IMR-90 (cell line): ENCODE results near the gene WDR17. TPM values are rescaled to one million over a fixed set of nuclear protein-coding genes. Genes with fewer than 3 reads are reported as not detected.

Experiments
- ATAC-seq: fragments of 200-7000 bp; cut with Tn5 transposase; 2 replicates; pipeline ENCODE4 v1.9.1; 2020; ENCODE audit warnings: low read depth, mild to moderate bottlenecking, moderate library complexity
- BruUV-seq: library from RNA; stranded (reverse); fragments of 400-500 nt; replicated peaks from 2 replicates; lab custom pipeline; 2021; lab: Mats Ljungman, UMichigan
- CTCF ChIA-PET: fragments of 300-600 bp; formaldehyde crosslinking; extraction: SDS; loops from one replicate; lab custom pipeline; 2021; ENCODE audit warnings: antibody characterized with exemption; lab: Yijun Ruan, JAX
- POLR2A ChIA-PET: fragments of 300-600 bp; sonication (Branson Sonifier 250); formaldehyde crosslinking; loops from one replicate; lab custom pipeline; 2022; ENCODE audit warnings: antibody characterized with exemption; ENCODE audit not compliant: unreplicated experiment; lab: Charles Lee
- DNase-seq: peaks from one replicate; pipeline ENCODE4 v3.0.0; 2013
- H2AFZ ChIP-seq: replicated peaks from 2 replicates; pipeline ENCODE3; 2013; ENCODE audit warnings: low read length, mild to moderate bottlenecking; ENCODE audit not compliant: poor library complexity
- H2AK5ac ChIP-seq: 2 replicates; pipeline ENCODE4 v1.6.1; 2013; ENCODE audit warnings: low read depth, low read length, inconsistent platforms
- H2AK9ac ChIP-seq: replicated peaks from 2 replicates; pipeline ENCODE3; 2013; ENCODE audit warnings: mild to moderate bottlenecking, low read depth, low read length, moderate library complexity; ENCODE audit not compliant: poor library complexity
- H2BK120ac ChIP-seq: 2 replicates; pipeline ENCODE4 v1.6.1; 2013; ENCODE audit warnings: low read depth, low read length, inconsistent platforms
- H2BK15ac ChIP-seq: 3 replicates; pipeline ENCODE4 v1.6.1; 2013; ENCODE audit warnings: low read depth, low read length, inconsistent platforms
- H2BK20ac ChIP-seq: 2 replicates; pipeline ENCODE4 v1.6.1; 2013; ENCODE audit warnings: low read depth, mild to moderate bottlenecking, inconsistent platforms, low read length, moderate library complexity
- H2BK5ac ChIP-seq: 2 replicates; pipeline ENCODE4 v1.6.1; 2013; ENCODE audit warnings: mild to moderate bottlenecking, low read depth, low read length, inconsistent platforms; ENCODE audit not compliant: poor library complexity, severe bottlenecking
- H3K14ac ChIP-seq: replicated peaks from 2 replicates; pipeline ENCODE4 v1.6.1; 2013; ENCODE audit warnings: low read depth, low read length, inconsistent platforms
- H3K18ac ChIP-seq: 2 replicates; pipeline ENCODE4 v1.6.1; 2013; ENCODE audit warnings: low read depth, low read length, control low read depth
- H3K23ac ChIP-seq: 2 replicates; pipeline ENCODE4 v1.6.1; 2013; ENCODE audit warnings: low read depth, low read length, inconsistent platforms
- H3K27ac ChIP-seq: 2 replicates; pipeline ENCODE4 v1.5.1; 2013; ENCODE audit warnings: mild to moderate bottlenecking, control low read depth, low read length; ENCODE audit not compliant: insufficient read depth
- H3K27me3 ChIP-seq: 2 replicates; pipeline ENCODE4 v1.6.1; 2013; ENCODE audit warnings: low read length; ENCODE audit not compliant: control insufficient read depth, insufficient read depth
- H3K36me3 ChIP-seq: 2 replicates; pipeline ENCODE4 v1.6.1; 2013; ENCODE audit warnings: low read length, mixed read lengths; ENCODE audit not compliant: control insufficient read depth, insufficient read depth
- H3K4ac ChIP-seq: 2 replicates; pipeline ENCODE4 v1.6.1; 2013; ENCODE audit warnings: low read depth, low read length, inconsistent platforms
- H3K4me1 ChIP-seq: 2 replicates; pipeline ENCODE4 v1.6.1; 2013; ENCODE audit warnings: low read length, mixed read lengths; ENCODE audit not compliant: control insufficient read depth, insufficient read depth
- H3K4me2 ChIP-seq: 2 replicates; pipeline ENCODE4 v1.6.1; 2013; ENCODE audit warnings: low read depth, mild to moderate bottlenecking, control low read depth, low read length, moderate library complexity
- H3K4me3 ChIP-seq: 2 replicates; pipeline ENCODE4 v1.5.1; 2013; ENCODE audit warnings: low read depth, mild to moderate bottlenecking, control low read depth, low read length, moderate library complexity; ENCODE audit not compliant: insufficient read depth
- H3K56ac ChIP-seq: 2 replicates; pipeline ENCODE4 v1.6.1; 2013; ENCODE audit warnings: low read length, inconsistent platforms; ENCODE audit not compliant: insufficient read depth; ENCODE audit errors: extremely low read depth
- H3K79me1 ChIP-seq, 2 experiments: 2 replicates each; pipeline ENCODE4 v1.6.1; 2013; ENCODE audit warnings: low read length in 2 of 2, inconsistent platforms in 1 of 2, low read depth in 1 of 2
- H3K9ac ChIP-seq: 2 replicates; pipeline ENCODE4 v1.6.1; 2013; ENCODE audit warnings: low read depth, low read length, control low read depth
- H3K9me1 ChIP-seq: 2 replicates; pipeline ENCODE4 v1.6.1; 2013; ENCODE audit warnings: low read length, inconsistent platforms; ENCODE audit not compliant: insufficient read depth
- H3K9me3 ChIP-seq: 2 replicates; pipeline ENCODE4 v1.6.1; 2013; ENCODE audit warnings: low read length; ENCODE audit not compliant: control insufficient read depth, insufficient read depth
- H4K20me1 ChIP-seq: 2 replicates; pipeline ENCODE4 v1.6.1; 2013; ENCODE audit warnings: low read length, inconsistent platforms; ENCODE audit not compliant: insufficient read depth
- H4K5ac ChIP-seq: 2 replicates; pipeline ENCODE4 v1.6.1; 2013; ENCODE audit warnings: mild to moderate bottlenecking, low read depth, low read length, control low read depth
- H4K8ac ChIP-seq, 2 experiments: 2 replicates each; pipeline ENCODE4 v1.6.1; 2013; ENCODE audit warnings: low read depth in 2 of 2, low read length in 2 of 2, control low read depth in 1 of 2, inconsistent platforms in 1 of 2
- H4K91ac ChIP-seq: 2 replicates; pipeline ENCODE4 v1.6.1; 2013; ENCODE audit warnings: low read depth, low read length, inconsistent platforms; ENCODE audit not compliant: insufficient read depth
- CHD1 ChIP-seq: IDR thresholded peaks from 2 replicates; pipeline ENCODE4 v1.6.1; 2012; ENCODE audit warnings: low read depth, low read length, improper control_type of control experiment
- MAFK ChIP-seq: IDR thresholded peaks from 2 replicates; pipeline ENCODE4 v1.6.1; 2012; ENCODE audit warnings: low read depth, low read length, improper control_type of control experiment
- MXI1 ChIP-seq: IDR thresholded peaks from 2 replicates; pipeline ENCODE4 v1.6.1; 2012; ENCODE audit warnings: low read depth, mild to moderate bottlenecking, low read length, moderate library complexity, borderline replicate concordance
- RCOR1 ChIP-seq: IDR thresholded peaks from 2 replicates; pipeline ENCODE4 v1.6.1; 2012; ENCODE audit warnings: mild to moderate bottlenecking, low read length, improper control_type of control experiment; ENCODE audit not compliant: insufficient replicate concordance
- RFX5 ChIP-seq: IDR thresholded peaks from 2 replicates; pipeline ENCODE4 v1.8.0; 2012; ENCODE audit warnings: low read depth, mild to moderate bottlenecking, low read length, moderate library complexity
- SMC3 ChIP-seq: fragments of 150-350 bp; IDR thresholded peaks from 2 replicates; pipeline ENCODE4 v1.6.1; 2016; ENCODE audit warnings: low read depth, mild to moderate bottlenecking, antibody characterized with exemption, low read length, moderate library complexity
- dilution Hi-C: fragments of 300-500 bp; cut with HindIII; formaldehyde crosslinking; loops from one replicate; pipeline ENCODE4 v1.14.3; 2018; ENCODE audit warnings: low sequenced_read_pairs; ENCODE audit not compliant: unreplicated experiment
- in situ Hi-C: fragments of 300-500 bp; cut with MboI; formaldehyde crosslinking; loops from 3 replicates; pipeline ENCODE4 v1.14.3; 2019; ENCODE audit warnings: low sequenced_read_pairs, inconsistent platforms, mixed read lengths
- intact Hi-C: fragments of 100-400 bp; cut with micrococcal nuclease; formaldehyde crosslinking; loops from 2 replicates; pipeline ENCODE4 v1.10.0; 2022
- polyA plus RNA-seq, 3 experiments: library from polyadenylated mRNA; depleted of rRNA; stranded (reverse); fragments of >200 nt; gene quantifications; 2 replicates each; pipeline ENCODE4 v1.2.3, GENCODE V29; 2012; ENCODE audit warnings: low replicate concordance in 1 of 3
- total RNA-seq: library from RNA; depleted of rRNA; stranded (reverse); fragments of >200 nt; gene quantifications from 2 replicates; pipeline ENCODE4 v1.2.3, GENCODE V29; 2012

The WDR17 gene
- total and polyA plus RNA-seq, 2 of the 4 experiments (the other 2 are of a cell fraction), result 0.53 to 0.54 TPM

GRCh38 chr4:176042195-176042594 is 23.4 kb upstream of the WDR17 start:
- H2BK5ac ChIP-seq, result no peak overlapping the region
- no peak overlapping the region for H3K27ac ChIP-seq
- H2AK9ac ChIP-seq, result no peak overlapping the region
- no peak overlapping the region for H4K8ac ChIP-seq
- no peak for TF ChIP-seq SMC3
- TF ChIP-seq RFX5, result no peak
- TF ChIP-seq CHD1, result no peak
- no peak for TF ChIP-seq RCOR1
- no peak for TF ChIP-seq MAFK
- no peak for TF ChIP-seq MXI1
- DNase-seq, result no peak
- H2BK15ac ChIP-seq, result no peak overlapping the region
- H3K4me1 ChIP-seq, result peaks cover 3% of the 10 kb centered on the region; the same call in 1 of the 2 replicates
- intact Hi-C loops, result no loop called here
- no peak overlapping the region for H2BK20ac ChIP-seq
- no peak overlapping the region for H3K9ac ChIP-seq
- no peak overlapping the region for H3K23ac ChIP-seq
- no peak overlapping the region for H4K5ac ChIP-seq
- H2AK5ac ChIP-seq, result no peak overlapping the region
- POLR2A ChIA-PET, result no interaction called here
- dilution Hi-C loops, result no loop called here
- H3K4ac ChIP-seq, result no peak overlapping the region
- no peak overlapping the region for H3K56ac ChIP-seq
- H4K91ac ChIP-seq, result no peak overlapping the region
- CTCF ChIA-PET, result interaction anchor here (1.2 kb wide), 1 partner anchor 19 kb away, joined by 3 read pairs; no protein-coding TSS in a partner anchor
- BruUV-seq, result no TSS peak
- ATAC-seq, result no peak
- no peaks in the 10 kb centered on the region for H3K9me3 ChIP-seq
- no peak overlapping the region for H3K14ac ChIP-seq
- no peaks in the 10 kb centered on the region for H3K27me3 ChIP-seq
- no peak overlapping the region for H3K4me2 ChIP-seq
- H3K4me3 ChIP-seq, result no peak overlapping the region
- no peaks in the 10 kb centered on the region for H3K79me1 ChIP-seq
- in situ Hi-C loops, result no loop called here
- H3K18ac ChIP-seq, result no peak overlapping the region
- H3K9me1 ChIP-seq, result no peaks in the 10 kb centered on the region
- no peak overlapping the region for H2AFZ ChIP-seq
- no peak overlapping the region for H2BK120ac ChIP-seq
- no peaks in the 10 kb centered on the region for H4K20me1 ChIP-seq
- H3K36me3 ChIP-seq, result no peaks in the 10 kb centered on the region
